H1 (cell line): ENCODE data around the gene ERG28. TPM values are rescaled to one million over a fixed set of nuclear protein-coding genes. Genes with fewer than 3 reads are reported as not detected.

Source experiments
- CTCF ChIA-PET: fragments of 300-600 bp; sonication (Branson Sonifier 250); formaldehyde crosslinking; loops from one replicate; lab custom pipeline; 2021; ENCODE audit not compliant: partially characterized antibody; lab: Charles Lee
- POLR2A ChIA-PET: fragments of 300-600 bp; sonication (Branson Sonifier 250); formaldehyde crosslinking; loops from one replicate; lab custom pipeline; 2021; ENCODE audit warnings: inconsistent platforms; ENCODE audit not compliant: partially characterized antibody; lab: Charles Lee
- DNase-seq, 2 experiments: peaks; one replicate each; pipeline versions ENCODE4 v3.0.0 to v3.0.0-alpha.2; 2010 to 2022; ENCODE audit warnings: low spot score in 2 of 2, low read depth in 1 of 2, mixed read lengths in 1 of 2
- FAIRE-seq: peaks from 2 replicates; lab custom pipeline; 2011; peaks lifted over from hg19 to GRCh38; lab: Jason Lieb, UNC
- H2AFZ ChIP-seq: 2 replicates; pipeline ENCODE4 v1.8.1; 2012; ENCODE audit warnings: low read length, inconsistent platforms
- H2AK5ac ChIP-seq: 2 replicates; pipeline ENCODE4 v1.6.1; 2013; ENCODE audit warnings: low read depth, low read length
- H2BK120ac ChIP-seq: replicated peaks from 2 replicates; pipeline ENCODE3; 2013; ENCODE audit warnings: low read depth, low read length, inconsistent platforms
- H2BK12ac ChIP-seq: 2 replicates; pipeline ENCODE4 v1.6.1; 2013; ENCODE audit warnings: low read depth, low read length
- H2BK15ac ChIP-seq: 2 replicates; pipeline ENCODE4 v1.6.1; 2013; ENCODE audit warnings: low read length
- H2BK20ac ChIP-seq: 2 replicates; pipeline ENCODE4 v1.6.1; 2013; ENCODE audit warnings: low read length
- H2BK5ac ChIP-seq: 2 replicates; pipeline ENCODE4 v1.6.1; 2013; ENCODE audit warnings: low read depth, low read length
- H3K14ac ChIP-seq: 2 replicates; pipeline ENCODE4 v1.6.1; 2013; ENCODE audit warnings: inconsistent platforms; ENCODE audit not compliant: insufficient read length
- H3K18ac ChIP-seq: 2 replicates; pipeline ENCODE4 v1.6.1; 2013; ENCODE audit warnings: low read length; ENCODE audit errors: extremely low read depth
- H3K23ac ChIP-seq: 2 replicates; pipeline ENCODE4 v1.6.1; 2013; ENCODE audit warnings: inconsistent platforms; ENCODE audit not compliant: insufficient read length
- H3K23me2 ChIP-seq: 2 replicates; pipeline ENCODE4 v1.6.1; 2013; ENCODE audit warnings: low read depth, low read length
- H3K27ac ChIP-seq: 2 replicates; pipeline ENCODE4 v1.6.1; 2011; ENCODE audit warnings: low read depth, low read length, inconsistent platforms
- H3K27me3 ChIP-seq, 4 experiments: replicated peaks in 1 of 4; 1 replicate in 1 of 4; 2 replicates in 3 of 4; pipeline versions ENCODE4 v1.6.1 to v1.8.1; 2011 to 2013; ENCODE audit warnings: low read length in 3 of 4, mild to moderate bottlenecking in 3 of 4, inconsistent platforms in 2 of 4, mixed read lengths in 2 of 4, moderate library complexity in 1 of 4; ENCODE audit not compliant: control insufficient read depth in 3 of 4, insufficient read depth in 3 of 4; ENCODE audit errors: extremely low read depth in 1 of 4
- H3K36me3 ChIP-seq, 4 experiments: 2 replicates each; pipeline versions ENCODE4 v1.6.1 to v1.8.1; 2011 to 2013; ENCODE audit warnings: mild to moderate bottlenecking in 4 of 4, low read length in 3 of 4, moderate library complexity in 2 of 4, control low read depth in 1 of 4, inconsistent platforms in 1 of 4; ENCODE audit not compliant: insufficient read depth in 4 of 4, control insufficient read depth in 2 of 4
- H3K4ac ChIP-seq: replicated peaks from 2 replicates; pipeline ENCODE3; 2013; ENCODE audit warnings: low read length, low read depth, mixed read lengths, inconsistent platforms; ENCODE audit not compliant: insufficient read length
- H3K4me1 ChIP-seq, 4 experiments: replicated peaks in 1 of 4; 1 replicate in 1 of 4; 2 replicates in 3 of 4; pipeline versions ENCODE4 v1.6.1 to v1.8.1; 2011 to 2013; ENCODE audit warnings: low read length in 3 of 4, inconsistent platforms in 2 of 4, mixed read lengths in 1 of 4; ENCODE audit not compliant: insufficient read depth in 4 of 4, control insufficient read depth in 3 of 4
- H3K4me2 ChIP-seq, 2 experiments: 2 replicates each; pipeline versions ENCODE4 v1.6.1 to v1.8.1; 2011 to 2013; ENCODE audit warnings: low read depth in 2 of 2, low read length in 2 of 2, control low read depth in 1 of 2, inconsistent platforms in 1 of 2, mild to moderate bottlenecking in 1 of 2; ENCODE audit not compliant: insufficient read depth in 1 of 2
- H3K4me3 ChIP-seq, 4 experiments: fragments of 200-600, 300-600 bp in 1 of 4; sonication (generic), shearing (Covaris generic), sonication (Bioruptor Twin) in 1 of 4; 2 replicates each; pipeline versions ENCODE4 v1.5.1 to v1.8.1; 2011 to 2016; ENCODE audit warnings: low read length in 4 of 4, low read depth in 3 of 4, control low read depth in 2 of 4, inconsistent platforms in 2 of 4, mild to moderate bottlenecking in 2 of 4, mixed read lengths in 1 of 4, moderate library complexity in 1 of 4; ENCODE audit not compliant: insufficient read depth in 2 of 4; ENCODE audit errors: extremely low read depth in 1 of 4
- H3K56ac ChIP-seq: replicated peaks from 2 replicates; pipeline ENCODE3; 2013; ENCODE audit warnings: low read depth, mild to moderate bottlenecking, mixed read lengths, low read length, inconsistent platforms; ENCODE audit not compliant: insufficient read length
- H3K79me1 ChIP-seq: 2 replicates; pipeline ENCODE4 v1.6.1; 2013; ENCODE audit warnings: low read depth, low read length, control low read depth
- H3K79me2 ChIP-seq, 2 experiments: 2 replicates each; pipeline versions ENCODE4 v1.6.1 to v1.8.1; 2012 to 2013; ENCODE audit warnings: low read length in 2 of 2, mild to moderate bottlenecking in 2 of 2, inconsistent platforms in 1 of 2; ENCODE audit not compliant: insufficient read depth in 2 of 2, control insufficient read depth in 1 of 2
- H3K9ac ChIP-seq, 4 experiments: replicated peaks in 1 of 4; 1 replicate in 1 of 4; 2 replicates in 3 of 4; pipeline versions ENCODE4 v1.6.1 to v1.8.1; 2011 to 2013; ENCODE audit warnings: low read depth in 3 of 4, low read length in 3 of 4, control low read depth in 2 of 4, mild to moderate bottlenecking in 2 of 4, moderate library complexity in 2 of 4, inconsistent platforms in 1 of 4; ENCODE audit errors: extremely low read depth in 1 of 4
- H3K9me3 ChIP-seq, 2 experiments: 2 replicates each; pipeline versions ENCODE4 v1.6.1 to v1.8.1; 2012 to 2013; ENCODE audit warnings: mild to moderate bottlenecking in 2 of 2, moderate library complexity in 2 of 2, control low read depth in 1 of 2, inconsistent platforms in 1 of 2, low read depth in 1 of 2, low read length in 1 of 2, mixed read lengths in 1 of 2; ENCODE audit not compliant: insufficient read depth in 2 of 2
- H4K20me1 ChIP-seq, 2 experiments: replicated peaks in 1 of 2; 2 replicates each; pipeline versions ENCODE3 to v1.8.1; 2011 to 2013; ENCODE audit warnings: inconsistent platforms in 2 of 2, low read length in 2 of 2, mild to moderate bottlenecking in 1 of 2; ENCODE audit not compliant: insufficient read depth in 2 of 2, control insufficient read depth in 1 of 2
- H4K5ac ChIP-seq: 2 replicates; pipeline ENCODE4 v1.6.1; 2013; ENCODE audit warnings: low read length, low read depth, mixed read lengths, inconsistent platforms; ENCODE audit not compliant: insufficient read length
- H4K8ac ChIP-seq: 2 replicates; pipeline ENCODE4 v1.8.0; 2013; ENCODE audit warnings: mild to moderate bottlenecking, moderate library complexity, low read length, inconsistent platforms; ENCODE audit not compliant: insufficient read depth; ENCODE audit errors: extremely low read depth
- H4K91ac ChIP-seq: replicated peaks from 2 replicates; pipeline ENCODE3; 2013; ENCODE audit warnings: low read length, mixed read lengths, inconsistent platforms; ENCODE audit not compliant: insufficient read length
- BRCA1 ChIP-seq: IDR thresholded peaks from 2 replicates; pipeline ENCODE4 v1.6.1; 2012; ENCODE audit warnings: low read depth, low read length, improper control_type of control experiment
- CBX8 ChIP-seq: fragments of 300-800, 300-1000 bp; sonication (generic); IDR thresholded peaks from 2 replicates; pipeline ENCODE4 v1.7.1; 2016; ENCODE audit warnings: low read depth, low read length, borderline replicate concordance
- MAX ChIP-seq: IDR thresholded peaks from 2 replicates; pipeline ENCODE4 v1.6.1; 2012; ENCODE audit warnings: inconsistent platforms
- POLR2A ChIP-seq, 2 experiments: IDR thresholded peaks; 1 replicate in 1 of 2; 2 replicates in 1 of 2; pipeline ENCODE4 v1.6.1; 2011; ENCODE audit warnings: low read depth in 2 of 2, low read length in 2 of 2, mild to moderate bottlenecking in 2 of 2; ENCODE audit errors: control extremely low read depth in 1 of 2
- RAD21 ChIP-seq, 2 experiments: IDR thresholded peaks in 1 of 2; conservative IDR thresholded peaks in 1 of 2; 2 replicates each; pipeline ENCODE4 v1.6.1; 2011; ENCODE audit warnings: low read depth in 2 of 2, low read length in 2 of 2, improper control_type of control experiment in 1 of 2, inconsistent platforms in 1 of 2, mild to moderate bottlenecking in 1 of 2, moderate library complexity in 1 of 2
- RFX5 ChIP-seq: IDR thresholded peaks from 2 replicates; pipeline ENCODE4 v1.6.1; 2011; ENCODE audit warnings: low read depth, low read length, improper control_type of control experiment, borderline replicate concordance
- RXRA ChIP-seq: IDR thresholded peaks from 2 replicates; pipeline ENCODE4 v1.6.1; 2011; ENCODE audit warnings: low read depth, mild to moderate bottlenecking, low read length, moderate library complexity; ENCODE audit not compliant: insufficient read depth
- SIRT6 ChIP-seq: IDR thresholded peaks from one replicate; pipeline ENCODE4 v1.7.1; 2012; ENCODE audit warnings: low read length, inconsistent platforms
- YY1 ChIP-seq: IDR thresholded peaks from 2 replicates; pipeline ENCODE4 v1.6.1; 2011; ENCODE audit warnings: low read depth, mild to moderate bottlenecking, low read length
- ZNF274 ChIP-seq: IDR thresholded peaks from 2 replicates; pipeline ENCODE4 v1.7.0; 2012; ENCODE audit warnings: low read length, borderline replicate concordance; ENCODE audit errors: extremely low read depth
- WGBS, 2 experiments: shearing (Covaris generic) in 1 of 2; methylation state at CpG; one replicate each; pipeline versions ENCODE4 v1.1.6 to v1.1.7; 2013 to 2015; ENCODE audit warnings: low lambda C conversion rate in 2 of 2, mixed read lengths in 2 of 2, inconsistent platforms in 1 of 2, low coverage in 1 of 2, missing lambda C conversion rate in 1 of 2; ENCODE audit not compliant: insufficient replicate concordance in 2 of 2, insufficient coverage in 1 of 2, insufficient read length in 1 of 2; ENCODE audit errors: extremely low coverage in 1 of 2, missing lambda C conversion rate in 1 of 2; 5-methylcytosine and 5-hydroxymethylcytosine counted together
- polyA plus RNA-seq, 7 experiments: library from polyadenylated mRNA; depleted of rRNA in 3 of 7; stranded (reverse) in 5 of 7; unstranded in 2 of 7; fragments of >200 nt in 5 of 7; fragments of 200-250 nt in 2 of 7; gene quantifications; 1 replicate in 5 of 7; 2 replicates in 1 of 7; 4 replicates in 1 of 7; pipeline versions ENCODE4 v1.2.1 to v1.2.3, GENCODE V29; 2011 to 2013; ENCODE audit warnings: missing spikeins in 2 of 7, mixed read lengths in 2 of 7
- total RNA-seq: library from RNA; stranded (reverse); fragmentation: NEBNext Ultra II Directional; extraction: Animal tissue kit (Norgen Biotek cat#: 25700); gene quantifications from 2 replicates; pipeline ENCODE4 v1.2.1, GENCODE V29; 2021

Gene ERG28
- total and polyA plus RNA-seq, 2 of the 8 experiments (the other 6 are each of a cell fraction or from before 2014, with no cell fraction given): 32.6 to 56.7 TPM

- WGBS, 2 experiments: 90% methylated on average over 6 of the region's 6 CpGs; no CpG with 5 or more reads in 1 of the 2 experiments
These were observed 39.6 kb upstream of the ERG28 start for GRCh38 chr14:75700295-75700694.

More at GRCh38 chr14:75700295-75700694, 39.6 kb upstream of the ERG28 start:
- Histone ChIP-seq H3K9me3 (no peaks in the 10 kb centered on the region), H3K4me3 (no peak overlapping the region), H3K4me2 (no peak overlapping the region), H2BK120ac (no peak overlapping the region), H3K79me1 (no peaks in the 10 kb centered on the region), H4K5ac (no peak overlapping the region), H3K36me3 (peaks cover 0 to 29% (median 9%) of the 10 kb centered on the region in 4 experiments; a peak in 5 of 8 replicates), H2BK5ac (no peak overlapping the region), H3K23ac (no peak overlapping the region), H4K20me1 (peaks cover 0 to 2% of the 10 kb centered on the region in 2 experiments), H4K8ac (no peak overlapping the region), H3K27ac (no peak overlapping the region), H3K56ac (no peak overlapping the region), H3K4ac (no peak overlapping the region), H2BK12ac (no peak overlapping the region), H2AK5ac (no peak overlapping the region), H3K4me1 (no peaks in the 10 kb centered on the region), H2AFZ (no peak overlapping the region), H3K14ac (no peak overlapping the region), H3K27me3 (no peaks in the 10 kb centered on the region), H2BK15ac (no peak overlapping the region), H3K9ac (no peak overlapping the region), H3K18ac (no peak overlapping the region), H2BK20ac (no peak overlapping the region), H3K23me2 (no peaks in the 10 kb centered on the region), H3K79me2 (no peaks in the 10 kb centered on the region), H4K91ac (no peak overlapping the region)
- TF ChIP-seq POLR2A (IDR thresholded peaks at IDR 0.05; ENCODE audit: control extremely low read depth in 1 of 2, low read depth in 2 of 2, low read length in 2 of 2) (no peak), RXRA (no peak), MAX (no peak), RFX5 (no peak), RAD21 (IDR thresholded peaks at IDR 0.05 in 1 of 2, conservative IDR thresholded peaks at IDR 0.05 in 1 of 2; ENCODE audit: low read depth in 2 of 2, low read length in 2 of 2) (no peak), ZNF274 (no peak), CBX8 (no peak), YY1 (no peak), SIRT6 (no peak), BRCA1 (no peak)
- no peak for FAIRE-seq
- no peak for DNase-seq
- ChIA-PET POLR2A (no interaction called here), CTCF (no interaction called here)
